GM18517 (cell line): Measurements from ENCODE around the gene EFNA5.

ENCODE experiments used
- ATAC-seq: cut with Tn5 transposase; IDR thresholded peaks from one replicate; pipeline ENCODE4 v1.9.1; 2021; ENCODE audit warnings: mild to moderate bottlenecking, moderate library complexity; ENCODE audit not compliant: unreplicated experiment

The EFNA5 gene

DNA sequence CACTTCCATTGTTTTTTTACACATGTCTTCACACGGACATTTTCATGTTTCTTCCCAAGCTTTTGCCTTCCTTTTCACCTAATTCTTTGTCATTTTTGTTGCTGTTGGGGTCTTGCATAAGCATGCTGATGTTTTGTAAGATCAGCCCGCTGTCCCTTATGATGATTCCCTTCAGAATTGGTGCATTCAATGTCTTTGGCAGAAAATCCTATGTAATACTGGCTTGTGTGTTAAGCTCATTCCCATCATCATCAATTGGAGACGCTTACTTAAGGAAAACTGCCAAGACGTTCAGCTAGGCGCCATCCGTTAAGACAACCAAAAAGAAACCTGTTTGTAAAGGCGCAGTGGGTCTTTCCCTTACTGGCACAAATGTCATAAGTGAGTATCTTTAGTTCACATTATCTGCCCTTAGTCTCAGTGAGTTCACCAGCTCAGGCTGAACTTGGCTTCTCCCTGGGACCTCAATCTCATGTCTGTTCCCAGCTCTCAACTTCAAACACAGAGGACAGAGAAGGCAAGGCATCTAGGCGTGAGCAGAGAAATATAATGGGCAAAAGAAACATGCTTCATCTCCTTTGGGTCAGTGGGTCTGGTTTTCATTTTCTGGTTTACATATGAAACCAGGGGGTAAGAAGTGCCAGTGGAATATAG, 97.9 kb downstream of the EFNA5 start:
- no peak for ATAC-seq

DNA sequence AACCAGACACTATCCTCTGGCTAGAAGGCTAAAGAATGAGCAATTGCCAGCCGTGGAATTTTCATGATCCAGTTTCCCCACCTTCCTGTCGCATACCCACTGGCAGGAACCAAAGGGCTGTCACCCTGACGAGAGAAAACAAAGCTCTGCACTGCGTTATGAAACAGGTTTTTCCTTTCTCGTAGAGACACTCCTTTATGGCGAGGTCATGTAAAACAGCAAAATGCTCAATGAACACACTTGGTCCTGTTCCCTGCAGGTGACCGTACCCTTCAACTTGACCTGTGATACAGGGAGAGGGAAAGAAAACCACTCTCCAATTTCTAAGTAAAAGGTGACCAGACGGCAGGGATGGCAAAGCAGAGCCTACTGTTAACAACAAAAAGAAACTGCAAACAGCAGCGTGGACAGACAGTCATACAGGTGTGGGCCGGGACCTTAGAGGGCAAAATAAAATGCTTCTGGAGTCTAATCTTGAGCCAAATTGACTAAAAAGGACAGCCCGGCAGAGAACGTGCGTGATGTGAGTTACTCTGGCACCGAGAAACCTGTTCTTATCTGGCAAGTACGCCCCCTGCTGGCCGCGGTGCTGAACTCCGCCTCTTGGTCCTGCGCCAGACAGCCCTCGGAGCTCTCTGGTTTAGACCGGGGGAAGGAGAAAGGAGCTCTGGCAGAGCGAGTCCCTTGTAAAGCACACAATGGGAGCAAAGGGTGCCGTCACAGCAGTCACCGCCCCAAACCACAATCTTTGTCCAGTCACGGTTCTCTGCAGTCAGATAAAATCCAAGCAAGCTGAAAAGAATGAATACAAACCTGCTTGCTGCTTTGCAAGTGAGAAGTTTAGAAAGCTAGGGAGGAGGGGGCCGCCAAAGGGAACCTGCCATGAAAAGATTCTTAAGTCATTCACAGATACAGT, 98.9 kb downstream of the EFNA5 start:
- peak; percentile 67 for ATAC-seq

DNA sequence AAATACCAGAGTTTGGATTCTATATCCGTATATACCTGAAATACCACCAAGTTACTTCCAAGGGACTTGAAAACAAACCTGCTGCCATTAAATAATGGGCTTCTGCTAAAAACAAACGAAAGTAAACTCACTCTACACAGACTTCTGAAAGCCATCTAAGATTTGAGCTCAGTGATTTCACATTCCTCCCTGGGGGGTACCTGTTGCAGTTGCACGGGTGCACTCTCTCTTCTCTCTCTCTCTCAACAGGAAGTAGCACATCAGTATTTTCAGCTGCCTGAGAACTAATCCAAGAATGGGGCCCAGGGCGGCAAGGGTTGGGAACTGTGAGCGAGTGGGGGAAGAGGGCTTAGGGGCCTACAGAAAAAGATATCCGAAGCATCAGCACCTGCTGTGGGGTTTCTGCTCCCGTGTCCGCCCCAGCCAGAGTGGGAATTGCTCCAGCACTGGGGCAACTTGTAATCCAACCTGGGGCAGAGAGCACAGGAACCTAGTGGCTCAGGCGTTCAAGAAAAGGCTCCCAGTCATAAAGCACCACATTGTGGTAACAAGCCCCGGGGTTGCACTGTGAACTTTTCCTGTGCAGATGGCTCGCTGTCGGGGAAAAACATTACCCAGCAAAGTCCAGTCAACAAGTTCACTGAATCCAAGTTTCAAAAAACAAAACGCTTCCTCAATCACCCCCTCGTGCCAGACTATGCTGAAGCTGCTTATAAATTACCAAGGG, 99.8 kb downstream of the EFNA5 start:
- ATAC-seq = peak; percentile 93

DNA sequence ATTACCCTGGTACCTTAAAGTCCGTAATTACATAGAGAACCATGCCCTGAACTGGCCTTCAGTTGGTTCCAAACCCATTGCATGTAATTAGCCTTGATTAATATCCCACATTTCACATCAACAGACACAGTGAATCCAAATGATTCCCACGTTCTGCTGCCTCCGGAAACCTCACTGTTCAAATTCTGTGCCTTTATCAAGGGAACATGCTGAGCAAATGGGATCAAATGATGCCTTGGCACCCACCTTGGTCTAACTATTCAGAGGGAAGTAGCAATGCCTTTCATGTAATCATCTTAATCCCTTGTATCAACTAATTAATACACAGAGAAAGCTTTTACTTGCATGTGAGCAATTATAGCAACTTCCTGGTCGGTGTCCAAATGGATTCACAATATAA, 100.6 kb downstream of the EFNA5 start:
- no peak for ATAC-seq

DNA sequence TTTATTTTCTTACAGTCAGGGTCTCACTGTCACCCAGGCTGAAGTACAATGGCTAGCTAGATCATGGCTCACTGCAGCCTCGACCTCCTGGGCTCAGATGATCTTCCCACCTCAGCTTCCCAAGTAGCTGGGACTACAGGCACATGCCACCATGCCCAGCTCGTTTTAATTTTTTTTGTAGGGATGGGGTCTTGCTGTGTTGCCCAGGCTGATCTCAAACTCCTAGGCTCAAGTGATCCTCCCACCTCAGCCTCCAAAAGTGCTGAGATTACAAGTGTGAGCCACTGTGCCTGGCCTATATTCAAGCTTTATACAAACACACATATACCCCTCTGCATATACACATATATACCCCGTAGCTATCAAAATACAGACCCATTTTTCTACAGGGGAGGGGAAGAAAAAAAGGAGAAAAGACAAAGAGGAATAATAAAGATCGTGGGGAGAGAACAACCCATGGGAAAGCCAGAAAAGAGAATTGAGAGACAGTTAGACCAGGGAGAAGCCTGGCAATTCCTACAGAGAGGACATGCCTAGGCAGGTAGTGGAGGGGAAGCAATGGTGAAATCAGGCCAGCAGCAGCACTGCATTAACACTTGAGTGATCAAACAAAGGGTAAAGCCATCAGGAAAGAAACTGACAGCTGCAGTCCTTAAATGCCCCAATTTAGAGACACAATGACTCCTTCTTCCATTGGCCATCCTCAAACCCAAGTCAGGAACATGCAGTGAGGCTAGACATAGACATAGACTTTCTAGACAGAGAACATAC, 102.7 kb downstream of the EFNA5 start:
- no peak for ATAC-seq

DNA sequence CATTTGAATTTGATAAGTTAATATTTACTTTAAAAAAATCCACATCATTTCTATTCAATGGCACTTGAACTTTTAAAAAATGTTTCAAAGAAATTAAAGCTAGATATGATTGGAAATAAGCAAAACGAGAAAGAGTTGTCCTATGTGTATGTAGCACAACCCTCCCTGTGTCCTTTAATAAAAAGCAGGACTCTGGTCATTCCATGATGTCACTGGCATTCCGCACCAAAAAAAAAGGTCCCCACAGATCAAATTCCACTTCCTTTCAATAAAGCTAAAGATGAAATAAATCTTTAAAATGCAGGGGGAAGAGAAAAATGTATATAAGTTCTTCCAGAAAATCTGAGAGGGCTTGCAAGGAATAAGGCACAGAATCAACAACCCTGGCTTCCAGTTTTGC, 103.8 kb downstream of the EFNA5 start:
- no peak for ATAC-seq

DNA sequence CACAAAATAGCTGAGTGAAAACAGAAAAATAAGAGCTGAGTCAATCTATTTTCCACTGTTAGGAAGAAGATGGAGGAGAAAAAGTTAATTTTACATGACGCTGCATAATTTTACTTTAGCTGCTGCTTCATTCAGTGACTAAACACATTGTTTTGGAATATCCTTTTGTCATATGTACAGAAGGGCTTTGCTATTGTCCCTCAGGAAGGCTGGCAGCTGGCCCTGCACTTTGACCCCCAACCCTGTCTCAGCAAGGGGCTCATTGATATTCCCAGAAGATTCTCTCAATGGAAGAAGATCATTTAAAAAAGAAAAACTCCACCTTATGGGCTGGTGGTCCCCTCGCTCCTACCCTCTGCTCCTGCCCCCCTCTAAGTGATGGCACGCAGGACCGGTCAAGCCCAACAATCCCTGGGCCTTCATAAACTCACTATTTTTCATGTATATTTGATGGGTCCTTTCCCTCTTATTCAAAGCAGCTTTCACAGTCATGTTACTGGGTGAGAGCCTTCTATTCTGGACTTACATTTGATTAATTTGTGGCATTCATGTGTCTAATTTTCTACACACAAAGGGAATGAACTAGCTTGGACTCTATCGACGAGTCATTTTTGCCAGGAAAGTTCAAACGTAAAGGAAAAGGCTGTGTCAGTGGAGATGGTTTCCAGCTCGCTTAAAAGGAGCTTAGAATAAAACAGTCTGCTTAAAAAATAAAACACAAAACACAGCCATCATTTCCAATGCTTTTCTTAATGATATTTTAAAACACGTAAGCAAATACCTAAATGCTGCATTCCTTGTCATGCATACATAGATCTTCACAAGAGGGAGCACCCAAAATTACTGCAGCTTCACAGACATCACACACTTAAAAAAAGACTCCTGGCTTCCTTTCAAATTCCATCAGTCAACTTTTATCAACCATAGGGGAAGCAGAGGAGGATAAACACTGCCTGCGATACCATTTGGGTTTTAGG, 104.7 kb downstream of the EFNA5 start:
- no peak for ATAC-seq

DNA sequence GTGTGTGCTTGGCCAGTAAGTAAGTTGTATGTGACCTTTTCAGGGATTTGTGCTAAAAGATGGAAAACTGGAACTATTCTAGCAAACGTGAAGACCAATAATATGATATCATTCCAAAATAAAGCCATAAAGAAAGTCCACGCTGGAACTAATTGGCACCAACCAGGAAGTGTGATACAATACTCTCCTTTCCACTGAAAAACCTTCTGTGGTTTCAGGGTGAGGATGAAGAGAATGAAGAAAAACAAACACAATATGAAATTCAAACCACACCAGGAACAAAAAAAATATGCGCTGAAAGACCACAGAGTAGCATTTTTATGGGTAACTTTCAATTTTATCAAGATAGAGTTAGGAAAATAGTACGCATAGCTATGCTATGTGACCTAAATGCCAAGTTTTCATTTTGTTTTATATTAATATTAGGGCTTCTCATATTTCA, 105.8 kb downstream of the EFNA5 start:
- no peak for ATAC-seq

DNA sequence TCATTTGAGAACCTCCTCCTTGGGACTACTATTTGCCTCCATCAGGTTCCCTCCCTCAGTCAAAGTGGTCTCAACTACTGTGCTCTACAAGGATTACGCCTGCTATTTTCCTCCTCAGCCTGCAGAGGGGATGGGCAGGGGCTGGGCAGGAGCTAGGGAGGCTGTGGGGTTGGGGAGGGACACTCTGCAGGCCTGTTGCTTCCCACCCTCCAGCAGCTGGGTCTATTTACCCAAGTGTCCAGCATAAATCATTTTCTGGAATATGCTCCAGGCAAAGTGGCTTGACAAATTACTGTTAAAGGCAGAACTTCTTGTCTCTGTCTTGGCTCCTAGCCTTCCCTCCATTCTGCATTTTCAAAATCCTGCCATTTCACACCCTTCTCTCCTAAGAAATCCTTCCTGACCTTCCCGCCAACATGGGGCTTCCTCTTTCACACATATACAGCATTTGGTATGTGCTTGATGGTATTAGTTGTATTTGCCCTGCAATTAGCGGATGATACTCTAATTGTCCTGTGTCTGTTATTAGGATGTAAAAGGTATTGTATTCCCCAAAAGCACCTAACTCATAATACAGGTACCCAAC, 106.7 kb downstream of the EFNA5 start:
- ATAC-seq = no peak

DNA sequence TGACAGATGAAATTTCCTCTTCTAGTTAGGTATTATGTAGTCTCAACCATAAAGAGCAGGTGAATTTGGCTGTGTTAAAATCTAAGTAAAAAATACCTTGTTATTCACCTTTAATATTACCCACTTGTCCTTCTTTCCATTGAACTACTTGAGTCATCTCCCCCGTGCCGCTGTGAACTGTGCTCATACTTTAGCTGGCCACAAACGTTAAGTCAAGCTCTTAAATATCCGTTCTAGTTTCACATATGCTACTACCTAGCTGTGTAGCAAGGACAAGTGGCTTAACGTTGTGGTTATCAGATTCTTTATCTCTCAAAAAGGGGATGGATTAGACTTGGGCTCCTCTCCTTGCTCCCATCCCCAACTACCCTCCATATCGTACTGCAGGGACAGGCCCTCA, 110.4 kb downstream of the EFNA5 start:
- ATAC-seq = no peak

DNA sequence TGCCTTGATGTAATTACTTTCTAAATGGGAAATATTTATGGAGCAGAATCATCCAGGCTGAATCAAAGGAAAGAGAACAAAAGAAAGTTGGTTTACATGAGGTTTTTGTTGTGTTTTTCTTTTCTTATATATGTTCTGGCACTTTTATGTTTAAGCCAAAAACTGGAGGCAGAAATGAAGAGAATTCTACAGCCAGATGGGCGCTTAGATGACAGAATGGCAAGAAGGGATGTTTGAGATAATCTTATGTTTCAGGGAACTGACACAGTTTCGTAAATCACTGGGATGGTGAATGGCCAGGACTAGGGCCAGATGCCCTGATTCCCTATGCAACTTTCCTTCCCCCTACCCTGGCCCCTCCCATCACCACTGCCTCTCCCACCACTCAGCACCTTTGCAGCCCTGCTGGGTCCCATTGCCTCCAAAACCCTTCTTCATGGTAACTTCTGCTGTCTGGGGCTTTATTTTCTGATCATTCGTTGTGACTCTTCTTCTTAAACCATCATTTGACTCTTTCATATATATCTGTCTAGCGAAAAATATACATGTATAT, 111.8 kb downstream of the EFNA5 start:
- no peak for ATAC-seq

DNA sequence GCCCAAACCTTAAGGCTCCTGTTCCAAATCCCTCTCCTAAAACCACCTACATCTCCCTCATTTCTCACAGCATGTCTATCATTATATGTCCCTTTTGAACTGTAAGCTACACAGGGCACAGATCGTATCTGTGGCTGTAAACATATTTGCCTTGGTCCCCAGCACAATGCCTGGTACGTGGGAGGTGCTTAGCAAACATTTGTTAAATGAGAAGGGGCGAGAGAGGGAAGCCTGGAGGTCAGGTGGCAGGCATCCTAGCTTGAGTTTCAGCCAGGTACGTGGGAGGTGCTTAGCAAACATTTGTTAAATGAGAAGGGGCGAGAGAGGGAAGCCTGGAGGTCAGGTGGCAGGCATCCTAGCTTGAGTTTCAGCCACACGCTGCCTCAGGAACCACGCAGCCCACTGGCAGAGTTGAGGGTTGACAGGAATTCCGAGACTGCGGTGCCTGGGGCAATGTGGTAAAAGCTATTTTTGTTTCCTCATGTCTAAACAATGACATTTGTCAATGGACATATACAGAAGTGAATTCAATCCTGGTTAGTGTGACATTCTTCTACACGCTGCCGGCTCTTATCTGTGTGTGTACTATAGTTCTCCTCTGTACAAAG, 113.6 kb downstream of the EFNA5 start:
- no peak for ATAC-seq

DNA sequence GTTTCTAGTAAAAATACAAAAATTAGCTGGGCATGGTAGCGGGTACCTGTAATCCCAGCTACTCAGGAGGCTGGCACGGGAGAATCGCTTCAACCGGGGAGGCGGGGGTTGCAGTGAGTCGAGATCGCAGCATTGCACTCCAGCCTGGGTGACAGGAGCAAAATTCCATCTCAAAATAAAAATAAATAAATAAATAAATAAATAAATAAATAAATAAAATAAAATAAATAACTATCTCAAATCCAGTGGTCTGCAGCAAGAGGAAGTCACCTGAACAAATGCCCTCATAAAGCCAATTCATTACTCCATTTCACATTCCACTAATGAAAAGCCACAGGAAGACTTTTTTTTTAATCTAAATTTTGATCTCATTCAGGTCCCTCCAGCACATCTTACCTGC, 114.2 kb downstream of the EFNA5 start:
- no peak for ATAC-seq

DNA sequence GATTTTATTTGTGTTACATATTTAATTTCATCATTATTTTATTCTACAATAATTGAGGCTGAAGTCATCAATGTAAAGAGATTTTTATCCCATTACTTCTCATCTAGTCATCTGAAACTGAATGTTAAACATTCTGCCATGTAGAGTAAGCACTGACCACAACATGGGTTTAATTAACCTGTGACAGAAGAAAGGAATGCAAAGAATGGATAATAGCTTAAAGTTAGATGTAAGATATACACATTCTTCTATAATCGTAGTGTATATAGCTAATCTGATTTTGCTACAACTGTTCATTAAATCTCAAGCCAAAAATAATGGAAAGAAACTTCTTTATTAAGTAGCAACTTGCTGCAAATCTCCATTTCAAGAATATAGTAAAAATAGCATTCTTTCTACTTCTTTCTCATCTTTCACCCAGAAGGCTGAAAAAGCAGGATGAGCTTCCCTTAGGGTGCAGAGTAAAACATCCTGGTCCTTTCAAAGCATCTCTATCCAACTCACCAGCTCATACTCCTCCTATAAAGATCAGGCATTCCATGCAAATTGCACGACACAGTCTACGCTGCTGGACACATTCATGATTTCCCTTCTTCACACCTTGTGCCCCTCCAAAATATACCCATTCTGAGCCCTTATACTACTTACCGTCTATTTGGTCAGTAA, 115.2 kb downstream of the EFNA5 start:
- no peak for ATAC-seq

DNA sequence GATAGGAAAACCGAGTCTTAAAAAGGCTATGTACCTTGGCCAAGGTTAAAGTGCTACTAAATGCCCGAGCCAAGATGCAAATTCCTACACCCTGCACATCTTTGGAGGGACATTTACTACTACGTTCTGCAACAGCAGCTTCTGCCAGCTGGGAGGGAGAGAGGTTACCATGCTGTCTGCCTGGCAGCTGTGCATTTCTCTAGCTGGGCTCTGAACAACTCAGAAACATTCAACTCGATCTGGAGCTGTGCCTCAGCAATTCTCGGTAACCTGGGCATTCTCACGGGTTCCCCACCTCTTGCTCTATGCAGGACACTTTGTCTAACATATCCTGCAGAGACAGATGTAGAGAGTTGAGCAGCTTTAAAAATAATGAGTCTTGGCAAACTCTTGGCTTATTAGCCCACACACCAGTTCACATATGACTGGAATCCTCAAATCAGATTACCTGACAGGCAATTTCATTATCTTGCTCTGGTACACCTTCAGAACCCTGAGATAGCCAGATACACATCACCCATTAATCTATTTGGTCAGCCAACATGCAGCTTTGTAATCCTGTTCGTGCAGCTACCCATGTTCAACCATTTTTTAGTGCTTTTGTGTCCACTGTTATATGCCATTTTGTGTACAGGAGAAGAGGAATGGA, 115.8 kb downstream of the EFNA5 start:
- no peak for ATAC-seq

DNA sequence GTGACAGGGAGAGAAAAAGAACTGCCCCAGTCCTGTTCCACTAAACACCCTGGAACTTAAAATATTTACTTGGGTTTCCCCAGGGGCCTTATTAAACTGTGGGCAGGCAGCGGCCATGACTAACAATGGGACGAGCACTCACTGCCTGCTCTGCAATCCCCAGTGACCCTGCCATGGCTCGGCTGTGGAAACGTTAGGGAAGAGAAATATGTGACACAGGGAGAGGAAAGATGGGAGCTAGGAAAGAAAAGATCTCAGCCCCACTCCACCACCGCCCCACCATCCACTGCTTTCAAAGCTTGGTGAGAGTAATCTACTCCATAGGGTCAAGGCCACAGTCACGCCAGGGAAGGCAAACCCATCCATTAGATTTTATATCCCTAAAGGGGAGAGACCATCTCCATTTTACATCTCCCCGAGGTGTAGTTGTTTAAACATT, 117.6 kb downstream of the EFNA5 start:
- ATAC-seq = no peak

DNA sequence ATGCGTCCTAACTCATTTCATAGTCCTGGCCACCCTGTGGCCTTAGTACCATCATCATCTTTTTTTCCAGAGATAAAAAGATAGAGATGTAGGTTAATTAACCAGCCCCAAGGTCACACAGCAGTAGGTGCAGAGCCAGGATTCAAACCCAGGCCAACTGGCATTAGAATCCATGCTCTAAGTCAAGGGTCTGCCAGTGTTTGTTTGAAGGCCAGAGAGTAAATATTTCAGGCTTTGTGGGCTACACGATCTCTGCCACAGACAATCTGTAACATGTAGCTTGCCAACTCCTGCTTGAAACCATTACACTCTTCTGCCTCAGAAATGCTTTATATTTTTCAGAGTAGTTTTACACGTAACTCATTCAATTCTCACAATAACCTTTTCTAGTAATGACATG, 119.6 kb downstream of the EFNA5 start:
- ATAC-seq = no peak

DNA sequence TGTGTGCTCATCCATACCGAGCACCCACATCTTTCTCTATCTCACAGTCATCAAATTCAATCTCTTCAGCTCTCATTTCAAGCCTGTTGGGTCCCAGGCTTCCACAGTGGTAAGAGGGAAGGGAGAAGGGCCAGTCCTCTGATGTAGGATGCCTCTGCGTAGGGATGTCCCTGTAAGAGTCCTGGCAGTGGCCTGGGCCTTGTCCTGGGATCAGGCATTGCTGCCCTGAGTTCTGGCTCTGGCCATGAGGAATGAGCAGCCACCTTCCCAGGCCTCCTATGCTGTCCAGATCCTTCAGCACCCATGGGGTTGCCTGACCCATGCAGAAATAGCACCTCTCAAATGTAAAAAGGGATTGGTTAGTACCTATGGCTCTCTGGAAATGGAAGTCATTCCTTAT, 121.2 kb downstream of the EFNA5 start:
- ATAC-seq = no peak
